GM23338 (cell line): ENCODE results near the gene LGALS8. TPM values are rescaled to one million over a fixed set of nuclear protein-coding genes. Genes with fewer than 3 reads are reported as not detected.

Experiments used
- ATAC-seq: fragments of 200-7000 bp; cut with Tn5 transposase; 3 replicates; pipeline ENCODE4 v1.9.1; 2020
- DNase-seq: peaks from one replicate; pipeline ENCODE4 v3.0.0-alpha.2; 2015; ENCODE audit warnings: low spot score
- H2AFZ ChIP-seq: fragments of 200-600 bp; sonication (generic); 2 replicates; pipeline ENCODE4 v1.8.0; 2016; ENCODE audit warnings: antibody characterized with exemption, mild to moderate bottlenecking, moderate library complexity
- H3F3A ChIP-seq: fragments of 200-600 bp; sonication (generic); replicated peaks from 2 replicates; pipeline ENCODE4 v1.8.0; 2017; ENCODE audit warnings: antibody characterized with exemption, mixed run types, low read depth
- H3K27ac ChIP-seq: fragments of 200-600 bp; sonication (generic); 2 replicates; pipeline ENCODE4 v1.6.1; 2016; ENCODE audit warnings: low read depth
- H3K27me3 ChIP-seq: fragments of 200-600 bp; sonication (generic); 2 replicates; pipeline ENCODE4 v1.8.0; 2016; ENCODE audit warnings: mild to moderate bottlenecking, mixed run types, moderate library complexity; ENCODE audit not compliant: insufficient read depth
- H3K36me3 ChIP-seq: fragments of 200-600 bp; sonication (generic); 2 replicates; pipeline ENCODE4 v1.8.0; 2016; ENCODE audit warnings: mild to moderate bottlenecking; ENCODE audit not compliant: insufficient read depth
- H3K4me1 ChIP-seq: fragments of 200-600 bp; sonication (generic); 2 replicates; pipeline ENCODE4 v1.8.0; 2016; ENCODE audit warnings: mild to moderate bottlenecking, moderate library complexity; ENCODE audit not compliant: insufficient read depth
- H3K4me2 ChIP-seq: fragments of 200-600 bp; sonication (generic); 2 replicates; pipeline ENCODE4 v1.7.1; 2017; ENCODE audit warnings: mixed run types
- H3K4me3 ChIP-seq: fragments of 200-600 bp; sonication (generic); 2 replicates; pipeline ENCODE4 v1.6.1; 2016; ENCODE audit warnings: mixed run types
- H3K79me2 ChIP-seq: fragments of 200-600 bp; sonication (generic); replicated peaks from 2 replicates; pipeline ENCODE4 v1.8.0; 2017; ENCODE audit warnings: mild to moderate bottlenecking; ENCODE audit not compliant: insufficient read depth
- H3K9me2 ChIP-seq: fragments of 200-600 bp; sonication (generic); 2 replicates; pipeline ENCODE4 v1.8.0; 2017; ENCODE audit not compliant: insufficient read depth
- H4K20me1 ChIP-seq: fragments of 200-600 bp; sonication (generic); replicated peaks from 2 replicates; pipeline ENCODE4 v1.8.0; 2017; ENCODE audit warnings: mild to moderate bottlenecking; ENCODE audit not compliant: insufficient read depth
- H3K27ac Mint-ChIP-seq: 2 replicates; pipeline ENCODE4 v1.8.0; 2020; ENCODE audit warnings: inconsistent platforms, mild to moderate bottlenecking, moderate library complexity, mixed read lengths
- H3K27me3 Mint-ChIP-seq: 3 replicates; pipeline ENCODE4 v1.8.0; 2022; ENCODE audit warnings: low read depth, mild to moderate bottlenecking, moderate library complexity, mixed read lengths, inconsistent platforms; ENCODE audit not compliant: insufficient read depth, poor library complexity
- H3K36me3 Mint-ChIP-seq: 3 replicates; pipeline ENCODE4 v1.8.0; 2021; ENCODE audit warnings: low read depth, mild to moderate bottlenecking, inconsistent platforms, moderate library complexity, mixed read lengths
- H3K4me1 Mint-ChIP-seq: 3 replicates; pipeline ENCODE4 v1.8.0; 2020; ENCODE audit warnings: mild to moderate bottlenecking, inconsistent platforms, mixed read lengths
- H3K4me3 Mint-ChIP-seq: 3 replicates; pipeline ENCODE4 v1.8.0; 2021; ENCODE audit warnings: moderate library complexity, mild to moderate bottlenecking, inconsistent platforms, mixed read lengths
- H3K9me3 Mint-ChIP-seq: 3 replicates; pipeline ENCODE4 v1.8.0; 2020; ENCODE audit warnings: moderate library complexity, mild to moderate bottlenecking, inconsistent platforms, mixed read lengths
- CTCF ChIP-seq, 2 experiments: fragments of 200-600 bp in 1 of 2; sonication (generic) in 1 of 2; conservative IDR thresholded peaks; 2 replicates each; pipeline versions ENCODE4 v1.5.1 to v1.6.1; 2016 to 2017; ENCODE audit warnings: antibody characterized with exemption in 2 of 2, low read depth in 2 of 2, mild to moderate bottlenecking in 2 of 2, moderate library complexity in 1 of 2
- EZH2 ChIP-seq: fragments of 200-600 bp; sonication (generic); IDR thresholded peaks from one replicate; pipeline ENCODE4 v1.8.0; 2017; ENCODE audit warnings: antibody characterized with exemption, mild to moderate bottlenecking, low read depth; ENCODE audit not compliant: unreplicated experiment
- JUNB ChIP-seq: IDR thresholded peaks from one replicate; pipeline ENCODE4 v1.6.1; 2016; ENCODE audit warnings: antibody characterized with exemption; ENCODE audit not compliant: unreplicated experiment
- NANOG ChIP-seq: IDR thresholded peaks from 2 replicates; pipeline ENCODE4 v1.6.1; 2016; ENCODE audit warnings: antibody characterized with exemption, borderline replicate concordance
- POLR2AphosphoS5 ChIP-seq: IDR thresholded peaks from 2 replicates; pipeline ENCODE4 v1.6.1; 2016; ENCODE audit warnings: antibody characterized with exemption, low read depth
- polyA plus RNA-seq: library from polyadenylated mRNA; unstranded; fragments of >200 nt; fragmentation: Nextera tagmentation; extraction: Ambion mirVana; gene quantifications from 2 replicates; pipeline ENCODE4 v1.2.1, GENCODE V29; 2016
- total RNA-seq: library from RNA; depleted of rRNA; stranded (reverse); fragments of >200 nt; shearing (Covaris generic); gene quantifications from 2 replicates; pipeline ENCODE4 v1.2.3, GENCODE V29; 2014

LGALS8 gene
- total and polyA plus RNA-seq, 2 experiments from 2014 or later, result 10.1 to 11.5 TPM

DNA sequence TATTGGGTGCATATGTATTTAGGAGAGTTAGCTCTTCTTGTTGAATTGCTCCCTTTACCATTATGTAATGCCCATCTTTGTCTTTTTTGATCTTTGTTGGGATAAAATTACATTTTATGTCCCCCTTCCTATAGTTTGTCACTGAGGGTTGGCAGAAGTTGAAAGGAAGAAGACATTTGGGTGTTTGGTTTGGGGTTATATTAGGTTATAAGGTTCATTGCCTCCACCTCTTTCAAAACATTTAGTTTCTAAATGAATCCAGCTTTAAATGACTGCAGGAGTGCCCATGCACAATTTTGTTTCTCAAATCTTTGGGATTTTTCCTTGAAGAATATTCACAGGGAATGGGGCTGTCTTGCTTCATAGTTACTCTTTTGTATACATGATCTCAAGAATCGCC, 14.6 kb upstream of the LGALS8 start:
- H2AFZ ChIP-seq, result 0 out of 2 replicates have a peak overlapping the region, but pooled peaks have one; percentile 32
- Mint-ChIP-seq H3K4me3 (no peak overlapping the region), H3K9me3 (no peaks in the 10 kb centered on the region), H3K27me3 (peaks cover 1% of the 10 kb centered on the region), H3K36me3 (no peaks in the 10 kb centered on the region), H3K27ac (no peak overlapping the region), H3K4me1 (peaks cover 14% of the 10 kb centered on the region)
- TF ChIP-seq JUNB (no peak), EZH2 (no peak), CTCF (conservative IDR thresholded peaks at IDR 0.05; ENCODE audit: low read depth in 2 of 2) (no peak), NANOG (no peak), POLR2AphosphoS5 (no peak)
- H3K9me2 ChIP-seq, result no peaks in the 10 kb centered on the region
- H3F3A ChIP-seq, result no peaks in the 10 kb centered on the region
- no peaks in the 10 kb centered on the region for H3K79me2 ChIP-seq
- H3K27ac ChIP-seq, result no peak overlapping the region
- DNase-seq (no peak), ATAC-seq (no peak)
- H3K27me3 ChIP-seq, result no peaks in the 10 kb centered on the region
- H4K20me1 ChIP-seq, result no peaks in the 10 kb centered on the region
- no peaks in the 10 kb centered on the region for H3K36me3 ChIP-seq
- no peak overlapping the region for H3K4me3 ChIP-seq
- no peak overlapping the region for H3K4me2 ChIP-seq
- H3K4me1 ChIP-seq, result no peaks in the 10 kb centered on the region

DNA sequence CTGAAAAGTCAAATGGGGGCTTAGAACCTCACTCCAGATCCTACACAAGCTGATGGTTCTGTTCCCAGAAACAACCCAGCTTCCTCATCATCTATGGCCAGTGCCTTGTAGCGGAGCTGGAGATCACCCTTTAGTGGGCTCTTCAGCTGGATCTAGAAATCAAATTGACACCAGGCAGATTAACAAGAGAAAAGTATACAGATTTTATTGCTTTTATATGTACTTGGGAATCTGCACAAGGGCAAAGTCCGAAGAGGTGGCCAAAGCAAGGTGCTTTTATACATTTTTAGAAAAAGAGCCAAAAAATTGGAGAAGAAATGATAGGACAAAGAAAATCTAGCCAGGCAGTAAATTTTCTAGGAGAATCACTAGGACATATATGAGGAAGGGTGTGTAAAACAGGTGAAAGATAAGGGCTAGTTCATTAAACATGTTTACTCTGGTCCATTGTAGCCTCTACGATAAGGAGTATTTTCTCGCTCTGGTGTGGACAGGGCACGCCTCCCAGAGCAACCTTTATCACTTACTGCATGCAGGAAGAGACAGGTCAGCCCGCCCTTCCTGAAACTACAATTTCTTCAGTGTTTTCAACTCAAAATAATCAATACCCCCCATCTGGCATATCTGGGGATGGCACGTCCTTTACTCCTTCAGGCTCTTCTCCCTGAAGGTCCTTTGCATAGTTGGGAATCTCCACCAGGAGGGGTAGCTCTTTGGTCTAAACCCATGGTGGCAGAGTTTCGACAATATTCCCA, 14.0 kb upstream of the LGALS8 start:
- Histone ChIP-seq H3K4me3 (no peak overlapping the region), H3K79me2 (no peaks in the 10 kb centered on the region), H4K20me1 (no peaks in the 10 kb centered on the region), H3K4me1 (no peaks in the 10 kb centered on the region), H3K9me2 (no peaks in the 10 kb centered on the region), H3K4me2 (no peak overlapping the region), H3K27me3 (no peaks in the 10 kb centered on the region), H3K27ac (no peak overlapping the region), H3F3A (no peaks in the 10 kb centered on the region), H3K36me3 (no peaks in the 10 kb centered on the region), H2AFZ (peak overlapping the region; percentile 32; the same call in 1 of the 2 replicates)
- no peaks in the 10 kb centered on the region for H3K9me3 Mint-ChIP-seq
- no peaks in the 10 kb centered on the region for H3K36me3 Mint-ChIP-seq
- TF ChIP-seq EZH2 (no peak), CTCF (conservative IDR thresholded peaks at IDR 0.05; ENCODE audit: low read depth in 2 of 2) (peak; percentile 40 to 47)
- H3K27ac Mint-ChIP-seq, result no peak overlapping the region
- ATAC-seq (peak; percentile 49; the same call in 2 of the 3 replicates), DNase-seq (peak; percentile 55)
- H3K27me3 Mint-ChIP-seq, result peaks cover 1% of the 10 kb centered on the region
- peaks cover 8% of the 10 kb centered on the region; the same call in 2 of the 3 replicates for H3K4me1 Mint-ChIP-seq
- H3K4me3 Mint-ChIP-seq, result no peak overlapping the region
